Amniotic epithelial cell (primary cell): ENCODE data around the gene SKP1.

Experiments
- DNase-seq: peaks from one replicate; pipeline ENCODE4 v3.0.0-alpha.2; 2010; ENCODE audit warnings: low read depth

Gene SKP1

DNA sequence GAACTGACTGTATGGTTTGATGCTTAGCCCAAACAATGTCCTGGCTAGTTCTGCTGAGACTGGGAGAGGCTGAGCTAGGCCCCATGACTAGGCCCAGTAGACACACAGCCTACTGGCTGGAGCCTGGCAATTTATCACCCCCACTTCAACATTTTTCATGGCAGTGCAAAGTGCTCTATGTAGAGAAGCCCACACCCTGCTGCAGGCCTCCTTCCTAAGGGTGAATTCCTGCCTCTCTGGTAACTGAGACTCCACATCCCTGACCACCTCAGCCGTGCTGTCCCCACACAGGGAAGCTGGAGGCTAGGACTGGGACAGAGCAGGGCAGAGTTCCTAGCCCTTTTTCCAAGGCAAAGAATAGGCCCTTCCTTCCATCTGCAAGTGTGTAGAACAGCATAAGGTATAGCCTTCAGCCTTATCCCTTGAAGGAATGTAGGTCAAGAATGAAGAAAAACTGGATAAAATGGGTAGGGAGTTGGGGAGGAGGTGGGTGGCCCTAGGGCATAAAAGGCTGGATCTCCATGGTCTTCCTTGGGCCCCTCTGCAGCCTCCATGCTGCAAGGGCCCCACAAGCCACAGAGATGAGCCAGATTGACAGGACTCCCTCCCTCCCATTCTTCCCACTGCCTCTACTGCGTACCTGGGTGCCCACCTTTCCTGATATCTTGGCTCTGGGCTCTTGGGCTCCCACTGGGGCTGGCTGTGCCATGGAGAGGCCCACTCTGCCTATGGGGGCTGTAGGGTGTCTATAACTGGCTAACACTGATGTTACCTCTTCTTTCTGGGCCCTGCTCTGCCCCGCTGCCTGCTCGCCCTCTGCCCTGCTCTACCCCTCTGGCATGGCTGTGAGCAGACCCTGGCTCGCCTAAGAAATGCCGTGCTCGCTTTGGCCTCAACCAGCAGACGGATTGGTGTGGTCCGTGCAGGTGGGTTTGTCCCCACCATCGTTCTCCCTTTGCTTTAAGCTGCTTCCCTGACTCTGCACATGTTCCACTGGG lies 32.5 kb downstream of the SKP1 start:
- no peak for DNase-seq

DNA sequence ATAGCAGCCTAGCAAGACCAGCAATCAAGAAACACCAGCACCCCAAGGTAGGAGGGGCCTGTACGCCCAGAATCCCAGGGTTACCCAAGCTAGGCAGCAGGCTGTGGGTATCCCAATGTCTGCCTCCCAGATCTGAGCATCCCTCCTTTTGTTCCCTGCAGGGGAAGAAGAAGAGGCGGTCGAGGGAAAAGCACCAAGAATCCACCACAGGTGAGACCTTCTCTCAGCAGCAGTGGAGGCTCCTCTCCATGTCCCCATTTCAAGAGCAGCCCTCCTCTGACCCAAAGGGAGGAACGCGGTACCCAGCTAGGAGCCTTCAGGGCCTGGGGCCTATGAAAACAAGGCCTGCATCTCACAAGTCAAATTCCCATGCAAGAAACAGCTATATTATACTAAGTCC lies 33.3 kb downstream of the SKP1 start:
- DNase-seq = no peak

DNA sequence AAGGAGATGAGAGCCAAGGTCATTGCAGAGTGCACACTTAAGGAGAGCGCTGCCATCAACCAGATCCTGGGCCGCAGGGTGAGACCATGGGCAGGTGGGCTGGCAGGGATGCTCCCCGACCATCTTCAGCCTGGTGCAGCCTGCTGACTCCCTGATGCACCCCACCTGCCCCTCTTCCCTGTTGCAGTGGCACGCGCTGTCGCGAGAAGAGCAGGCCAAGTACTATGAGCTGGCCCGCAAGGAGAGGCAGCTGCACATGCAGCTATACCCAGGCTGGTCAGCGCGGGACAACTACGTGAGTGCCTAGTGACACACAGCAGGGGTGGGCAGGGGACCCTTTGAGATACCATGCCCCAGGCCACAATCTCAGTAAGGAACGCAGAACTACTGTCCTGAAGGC lies 33.9 kb downstream of the SKP1 start:
- no peak for DNase-seq

DNA sequence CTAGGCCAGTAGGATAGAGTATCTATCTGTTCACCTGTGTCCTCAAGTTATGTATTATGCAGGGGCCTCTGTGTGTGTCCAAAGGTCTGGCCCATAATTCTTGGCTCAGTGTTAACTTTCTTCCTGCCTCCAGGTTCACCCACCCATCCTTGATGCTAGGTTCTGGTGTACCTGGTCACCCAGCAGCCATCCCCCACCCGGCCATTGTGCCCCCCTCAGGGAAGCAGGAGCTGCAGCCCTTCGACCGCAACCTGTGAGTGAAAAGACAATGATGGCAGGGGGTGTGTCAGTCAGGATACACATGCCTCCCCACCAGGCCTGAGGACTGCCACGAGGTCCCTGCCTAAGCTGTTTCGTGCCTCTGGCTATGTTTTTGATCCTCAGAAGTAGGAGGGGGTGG lies 34.7 kb downstream of the SKP1 start:
- no peak for DNase-seq

DNA sequence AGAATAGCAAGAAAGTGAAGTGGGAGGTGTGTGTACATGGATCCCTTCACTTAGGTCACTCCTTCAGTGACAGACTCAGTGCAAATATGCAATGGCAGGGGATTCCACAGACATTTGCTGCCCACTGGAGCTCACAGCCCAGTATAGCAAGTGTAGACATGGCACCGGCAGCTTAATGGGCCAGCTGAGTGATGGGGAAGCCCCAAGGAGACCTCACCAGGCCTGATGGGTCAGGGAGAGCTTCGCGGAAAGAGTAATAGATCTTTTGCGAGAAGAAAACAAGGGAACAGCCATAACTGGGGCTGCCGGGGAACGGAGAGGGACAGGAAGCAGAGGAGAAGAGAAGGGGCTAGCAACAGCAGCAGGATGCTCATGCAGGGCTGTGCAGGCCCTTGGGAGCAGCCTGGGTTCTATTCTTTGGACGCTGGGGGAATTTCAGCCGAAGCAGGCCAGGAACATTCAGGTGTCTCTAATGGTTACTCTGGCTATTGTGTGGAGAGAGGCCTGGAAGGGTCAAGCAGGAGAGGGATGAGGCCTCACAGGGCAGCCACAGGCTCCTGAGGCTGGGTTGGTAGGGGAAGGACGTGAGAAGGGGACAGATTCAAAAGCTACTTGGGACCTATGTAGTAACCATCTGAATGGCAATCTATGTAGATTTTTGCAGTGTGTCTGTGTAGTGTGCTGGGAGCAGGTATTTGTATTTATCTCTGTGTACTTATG lies 35.3 kb downstream of the SKP1 start:
- no peak for DNase-seq

DNA sequence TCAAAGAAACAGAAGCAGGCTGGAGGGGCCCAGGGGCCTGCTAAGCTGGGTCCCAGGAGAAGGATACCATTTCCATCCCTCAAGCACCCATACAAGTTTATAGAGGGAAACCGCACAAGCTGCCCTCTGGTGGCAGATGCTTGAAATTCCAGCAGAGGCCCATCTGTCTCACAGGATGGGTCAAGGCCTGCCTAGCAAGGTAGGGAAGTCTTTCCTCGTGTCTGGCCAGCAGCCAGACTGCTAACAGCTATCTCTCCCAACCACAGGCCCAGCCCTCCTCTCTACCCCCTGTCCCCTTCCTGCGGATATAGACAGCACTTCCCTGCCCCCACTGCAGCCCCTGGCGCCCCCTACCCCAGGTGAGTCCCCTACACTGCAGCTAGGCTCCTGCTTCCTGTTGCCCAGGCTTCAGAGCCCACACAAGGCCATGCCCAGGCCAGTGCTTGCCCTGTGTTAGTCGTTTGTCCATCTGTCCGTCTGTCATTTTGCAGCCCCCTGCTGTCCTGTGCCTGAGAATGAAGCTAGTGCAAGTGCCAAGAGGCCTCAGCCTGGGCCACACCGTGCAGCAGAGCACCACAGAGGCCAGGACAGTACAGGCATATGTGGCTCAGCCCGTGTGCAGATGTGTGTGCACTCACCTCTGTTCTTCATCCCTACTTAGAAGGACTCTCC lies 36.1 kb downstream of the SKP1 start:
- peak; percentile 79 for DNase-seq

DNA sequence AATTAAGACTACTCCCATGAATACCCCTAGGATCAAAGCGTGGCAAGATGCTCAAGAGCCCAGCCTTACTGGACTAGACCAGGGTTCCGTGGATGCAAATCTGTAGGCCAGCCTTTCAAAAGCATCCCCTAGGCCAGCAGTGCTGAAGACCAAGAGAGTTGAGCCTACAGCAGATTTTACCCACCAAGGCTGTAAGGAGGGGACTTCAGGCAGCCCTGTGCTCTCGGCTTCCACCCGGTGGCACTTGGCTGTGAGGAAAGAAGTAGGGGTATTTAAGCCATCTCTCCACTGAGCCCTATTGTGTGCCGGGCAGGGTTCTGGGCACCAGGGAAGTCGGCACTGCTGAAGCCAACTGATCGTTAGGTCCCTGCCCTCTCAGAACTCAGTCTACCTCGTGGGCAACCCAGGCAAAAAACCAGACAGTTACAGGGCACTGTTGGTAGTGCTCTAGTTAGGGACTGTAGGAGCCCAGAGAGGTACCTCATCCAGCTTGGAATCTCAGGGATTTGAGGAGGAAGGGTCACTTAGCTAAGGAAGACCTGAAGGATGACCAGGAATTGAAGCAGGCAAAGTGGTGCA lies 36.8 kb downstream of the SKP1 start:
- no peak for DNase-seq

DNA sequence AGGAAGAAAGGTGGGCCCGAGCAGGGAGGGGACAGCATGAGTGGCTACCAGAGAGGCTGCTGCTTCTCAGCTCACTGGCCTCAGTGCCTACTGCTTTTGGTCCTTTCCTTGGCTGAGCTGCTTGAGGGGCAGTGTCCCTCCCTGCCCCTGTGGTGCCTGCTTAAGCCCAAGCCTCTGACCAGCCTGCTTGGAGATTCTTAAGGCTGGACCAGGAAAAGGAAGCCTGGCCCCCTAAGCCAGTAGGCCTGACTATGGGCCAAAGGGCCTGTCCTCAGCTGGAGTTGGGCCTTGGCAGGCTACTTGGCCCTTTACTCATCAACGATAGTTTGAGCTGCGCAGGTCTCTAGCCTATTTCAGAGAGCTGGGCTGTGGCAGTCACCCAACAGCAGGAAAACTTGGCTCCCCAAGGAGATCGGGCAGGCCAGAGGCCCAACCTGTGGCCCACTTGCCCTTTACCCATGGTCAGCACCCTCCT lies 37.3 kb downstream of the SKP1 start:
- no peak for DNase-seq

DNA sequence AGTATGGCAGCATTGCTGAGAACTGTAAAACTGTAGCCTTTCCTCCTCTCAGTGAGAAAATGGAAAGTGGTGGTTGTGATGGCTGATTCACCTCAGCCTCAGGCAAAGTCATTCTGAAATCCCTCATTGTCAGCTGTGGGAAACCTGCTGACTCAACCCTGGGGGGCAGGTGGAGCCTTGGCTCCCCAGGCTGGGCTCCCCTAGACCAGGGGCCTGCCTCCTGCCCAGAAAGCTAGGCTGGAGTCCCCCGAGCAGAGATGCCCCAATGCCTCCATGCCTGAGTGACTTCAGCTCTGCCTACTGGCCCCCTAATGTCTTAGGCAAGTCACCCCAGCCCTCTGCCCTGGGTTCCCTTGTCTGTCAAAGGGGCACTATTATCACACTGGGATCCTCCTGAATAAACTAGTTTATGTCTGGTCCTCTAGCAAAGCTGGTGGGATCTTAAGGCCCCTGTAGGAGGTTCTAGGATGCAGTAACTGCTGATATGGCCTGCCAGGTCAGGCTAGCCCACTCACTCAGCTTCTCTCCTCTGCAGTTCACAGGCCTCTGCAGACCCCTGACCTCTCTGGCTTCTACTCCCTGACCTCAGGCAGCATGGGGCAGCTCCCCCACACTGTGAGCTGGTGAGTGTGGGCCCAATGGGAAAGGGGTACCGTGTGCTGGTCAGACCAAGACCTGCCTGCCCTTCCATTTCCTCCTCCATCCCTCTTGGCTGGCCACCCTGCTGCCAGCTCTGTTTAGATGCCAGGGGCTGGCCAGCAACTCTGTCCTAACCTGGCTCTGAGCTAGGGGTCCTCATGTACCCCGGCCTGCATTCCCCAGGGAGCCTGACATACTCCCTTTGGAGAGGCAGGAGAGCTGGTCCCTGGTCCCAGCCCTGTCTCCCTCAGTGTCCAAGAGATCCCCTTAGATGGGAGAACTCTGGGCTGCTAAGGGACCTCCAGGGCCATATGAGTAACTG lies 38.1 kb downstream of the SKP1 start:
- peak; percentile 38 for DNase-seq

DNA sequence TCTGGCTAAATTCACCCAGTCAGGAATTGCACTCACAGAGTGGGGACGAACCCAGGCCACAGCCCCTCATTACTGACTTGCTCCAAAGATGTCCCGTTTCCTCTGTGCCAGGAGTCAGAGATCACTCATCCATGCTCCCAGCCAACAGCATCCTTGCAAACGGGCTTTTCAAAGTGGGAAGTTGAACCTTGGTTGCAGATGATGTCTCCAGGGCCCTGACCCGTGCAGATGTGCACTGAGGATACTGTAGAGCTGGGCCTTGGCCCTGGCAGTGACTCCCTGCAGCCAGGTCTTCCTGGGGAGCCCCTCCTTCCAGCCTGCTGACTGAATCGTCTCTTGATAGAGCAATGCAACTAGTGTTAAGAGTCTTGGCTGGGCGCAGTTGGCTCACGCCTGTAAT lies 40.0 kb downstream of the SKP1 start:
- no peak for DNase-seq

DNA sequence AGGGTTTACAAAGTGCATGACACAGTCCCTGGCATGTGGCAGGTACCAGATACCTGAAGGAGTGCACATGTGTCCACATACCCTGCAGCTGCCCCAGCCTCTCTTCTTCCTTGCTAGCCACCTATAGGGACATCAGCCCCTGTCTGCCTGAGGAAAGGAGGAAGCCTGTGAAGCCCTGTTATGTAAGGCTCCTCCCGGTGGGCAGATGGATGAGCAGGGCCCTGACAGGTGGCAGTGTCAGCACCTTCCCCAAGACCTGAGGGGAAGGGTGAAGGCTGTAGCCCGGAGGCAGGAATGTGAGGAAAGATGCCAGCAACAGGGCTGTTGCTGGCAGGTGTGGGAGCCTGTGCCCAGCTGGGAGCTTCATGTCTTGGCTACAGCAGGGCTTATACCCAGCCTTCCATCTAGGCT lies 40.5 kb downstream of the SKP1 start:
- DNase-seq = no peak

DNA sequence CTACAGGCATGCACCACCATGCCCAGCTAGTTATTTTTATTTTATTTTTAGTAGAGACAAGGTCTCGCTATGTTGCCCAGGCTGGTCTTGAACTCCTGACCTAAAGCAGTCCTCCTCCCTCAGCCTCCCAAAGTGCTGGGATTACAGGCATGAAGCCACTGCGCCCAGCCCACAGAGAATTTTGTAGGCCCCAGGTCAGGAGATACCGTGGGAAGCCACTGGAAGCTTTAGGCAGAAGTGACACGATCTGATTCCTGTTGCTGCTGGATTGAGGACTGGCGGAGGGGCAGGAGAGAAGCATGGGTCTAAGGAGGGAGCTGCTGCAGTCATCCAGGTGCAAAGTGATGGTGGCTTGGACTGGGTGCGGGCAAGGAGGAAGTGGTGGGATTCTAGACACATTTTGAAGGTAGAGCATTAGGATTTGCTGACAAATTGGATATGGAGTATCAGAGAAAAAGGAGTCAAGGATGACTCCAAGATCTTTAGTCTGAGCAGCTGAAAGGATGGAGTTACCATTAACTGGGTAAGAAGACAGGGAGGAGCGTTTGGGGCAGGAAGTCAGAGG lies 41.6 kb downstream of the SKP1 start:
- DNase-seq = no peak

DNA sequence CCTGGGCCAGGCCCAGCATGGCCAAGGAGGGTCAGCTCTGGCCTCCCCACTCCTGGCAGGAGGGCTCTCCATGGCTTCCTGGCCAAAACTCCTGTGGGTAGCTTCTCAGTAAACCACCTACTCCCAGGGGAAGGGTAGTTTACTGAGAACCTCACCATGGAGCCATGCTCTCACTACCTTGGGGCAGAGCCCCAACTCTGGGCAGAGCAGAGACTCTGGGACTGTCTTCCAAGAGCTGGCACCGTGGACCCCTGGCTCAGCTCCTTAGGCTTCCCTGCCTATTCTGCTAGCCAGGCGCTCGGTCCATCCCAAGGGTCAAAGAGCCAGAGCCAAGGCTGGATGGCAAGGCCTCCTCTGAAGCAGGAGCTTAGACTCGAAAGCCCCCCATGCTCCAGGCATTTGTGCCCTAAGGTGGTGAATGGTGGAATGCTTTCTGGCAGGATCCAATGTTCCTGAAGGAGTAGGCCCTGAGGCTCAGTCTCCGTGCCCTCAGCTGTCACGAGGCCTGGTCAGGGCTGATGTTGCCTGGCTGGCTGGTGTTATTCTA lies 42.7 kb downstream of the SKP1 start:
- no peak for DNase-seq

DNA sequence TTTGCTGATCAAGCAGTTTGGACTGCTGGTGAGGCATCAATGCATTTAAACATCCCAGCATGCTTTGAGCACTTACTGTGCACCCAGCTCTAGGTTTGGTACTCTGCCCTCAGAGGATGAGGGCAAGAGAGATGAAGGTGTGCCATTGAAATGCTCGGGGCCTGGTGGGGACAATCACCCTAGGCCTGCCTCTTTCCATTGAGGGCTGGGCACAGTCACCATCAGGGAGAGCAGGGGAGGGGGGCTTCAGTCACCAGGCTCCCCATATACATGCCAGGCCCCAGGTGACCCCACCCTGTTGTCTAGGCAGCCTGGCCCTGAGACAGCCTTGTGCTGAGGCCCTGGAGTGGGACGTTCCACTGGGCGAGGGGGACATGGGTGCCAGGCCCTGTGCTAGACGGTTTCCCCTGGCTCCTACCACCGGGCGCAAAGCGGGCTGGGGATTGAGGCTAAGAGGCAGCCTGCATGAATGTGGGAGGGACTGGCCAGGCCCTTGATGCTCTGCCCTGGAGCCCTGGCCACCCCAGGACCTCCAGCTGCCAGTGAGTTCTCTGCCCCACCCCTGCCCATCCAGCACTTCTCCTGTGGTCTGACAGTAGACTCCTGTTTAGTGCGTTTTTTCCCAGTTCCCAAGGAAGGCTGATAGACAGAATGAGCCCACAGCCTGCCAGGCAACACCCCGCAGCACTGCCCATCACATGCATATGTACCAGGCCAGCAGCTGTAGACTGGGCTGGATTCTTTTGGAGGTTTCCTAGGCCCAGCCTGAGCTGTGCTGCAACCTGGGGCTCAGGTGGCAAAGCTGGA lies 43.4 kb downstream of the SKP1 start:
- DNase-seq = no peak

DNA sequence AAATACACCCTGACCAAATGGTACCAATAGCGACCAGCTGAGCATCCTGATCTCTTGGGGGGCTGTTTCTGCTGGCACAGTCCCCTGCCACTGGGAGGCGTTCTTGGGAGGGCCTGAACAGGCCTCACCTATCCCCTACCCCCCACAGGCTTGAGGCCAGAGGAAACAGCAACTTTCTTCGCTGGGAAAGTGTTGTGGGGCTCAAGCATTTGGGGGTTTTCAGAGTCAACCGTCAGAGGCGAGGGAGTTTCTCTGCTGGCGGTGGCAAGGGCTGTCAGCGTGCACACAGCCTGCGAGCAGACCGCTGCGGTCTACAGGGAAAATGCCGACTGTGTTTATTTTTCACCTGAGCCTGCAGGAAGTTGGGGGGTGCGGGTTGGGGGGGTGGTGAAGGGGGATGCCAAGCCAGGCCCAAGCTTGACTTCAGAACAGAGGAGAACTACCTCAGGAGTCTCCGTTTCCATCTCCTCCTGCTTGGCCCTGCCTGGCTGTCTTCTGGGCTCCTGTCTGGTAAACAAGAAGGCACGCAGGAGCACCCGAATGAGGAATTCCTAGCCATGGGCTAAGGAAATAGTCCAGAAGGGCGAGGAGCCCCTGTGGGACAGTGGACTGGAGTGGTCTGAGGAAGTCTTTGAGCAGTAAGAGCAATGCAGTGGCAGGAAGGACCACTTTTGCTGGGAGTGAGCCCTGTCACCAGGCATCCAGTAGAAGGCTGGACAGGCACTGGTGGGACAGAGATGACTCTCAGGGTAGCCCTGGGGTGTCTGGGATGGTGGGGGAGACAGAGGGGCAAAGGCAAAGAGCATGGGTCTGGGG lies 44.2 kb downstream of the SKP1 start:
- no peak for DNase-seq

DNA sequence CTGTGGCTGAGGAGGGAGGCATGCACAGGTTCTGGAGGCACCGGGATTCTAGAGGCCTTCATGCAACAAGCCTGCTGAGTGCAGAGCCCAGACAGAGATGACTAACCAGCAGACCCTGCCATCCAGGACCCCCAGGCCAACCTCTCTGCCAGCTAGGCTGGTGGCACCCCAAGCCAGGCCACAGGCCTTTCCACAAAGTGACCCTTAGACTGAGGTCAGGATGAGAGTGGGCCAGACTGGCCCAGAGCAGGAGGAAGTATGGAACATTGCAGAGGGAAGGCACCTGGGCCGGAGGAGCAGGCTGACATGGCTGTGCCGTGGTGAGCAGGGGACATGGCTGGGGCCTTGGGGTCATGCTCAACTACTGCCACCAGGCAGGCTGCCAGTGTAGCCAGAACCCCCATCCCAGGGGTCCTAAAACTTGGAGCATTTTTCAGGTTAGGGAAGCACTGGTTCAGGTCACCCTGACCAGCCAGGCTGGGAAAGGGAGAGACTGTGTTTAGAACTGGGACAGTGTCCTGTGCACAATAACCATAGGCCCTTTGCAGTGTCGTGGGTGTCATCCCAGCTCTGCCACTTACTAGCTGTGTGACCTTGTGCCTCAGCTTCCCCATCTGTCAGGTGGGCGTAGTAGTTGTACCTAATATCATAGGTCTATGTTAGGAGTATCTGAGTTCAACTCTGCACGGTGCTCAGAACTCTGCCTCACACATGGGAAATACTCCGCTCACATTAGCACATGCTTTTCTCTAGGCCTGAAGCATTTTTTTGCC lies 45.0 kb downstream of the SKP1 start:
- no peak for DNase-seq

DNA sequence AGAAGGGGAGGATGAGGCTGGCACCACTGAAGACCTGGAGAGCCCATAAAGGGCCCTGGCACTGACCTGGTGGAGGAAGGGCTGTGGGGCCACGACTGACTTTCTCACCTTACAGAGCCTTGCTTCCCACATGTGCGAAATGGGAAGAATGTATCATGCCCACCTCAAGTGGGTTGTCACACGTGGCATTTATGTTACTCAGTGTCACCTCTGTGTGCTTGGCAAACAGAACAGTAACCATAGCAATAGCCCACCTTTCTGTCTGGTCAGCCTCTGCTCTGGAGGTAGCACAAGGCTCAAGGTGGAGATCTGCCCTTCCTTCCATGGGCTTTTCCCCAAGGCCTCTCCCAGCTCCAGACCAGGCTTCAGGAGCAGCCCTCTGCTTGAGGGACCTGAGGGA lies 45.6 kb downstream of the SKP1 start:
- no peak for DNase-seq
